ENCODE measurements around the gene TBL3.

The TBL3 gene

GRCh38 chr16:1965396-1966001 lies 6.4 kb upstream of the TBL3 start:
- DNase-seq = no peak

- DNase-seq = no peak
These were observed 5.4 kb upstream of the TBL3 start, which contains the start of gene RNF151 for GRCh38 chr16:1966460-1966859. TSS of gene RNF151 (plus strand) at chr16:1966856. CDS start at chr16:1966882, 26 bp downstream.

- no peak for DNase-seq
These were observed 3.5 kb upstream of the TBL3 start for GRCh38 chr16:1968146-1968953.

GRCh38 chr16:1972490-1972877 lies 631 bp downstream of the TBL3 start:
- no peak for DNase-seq

GRCh38 chr16:1973461-1974156 lies 1.8 kb downstream of the TBL3 start:
- no peak for DNase-seq

GRCh38 chr16:1974157-1975070 lies 2.6 kb downstream of the TBL3 start:
- DNase-seq = no peak

- DNase-seq = no peak
These were observed 3.8 kb downstream of the TBL3 start for GRCh38 chr16:1975432-1976215.

GRCh38 chr16:1976216-1976520 lies 4.3 kb downstream of the TBL3 start:
- DNase-seq = no peak

- DNase-seq = no peak
These were observed 5.4 kb downstream of the TBL3 start for GRCh38 chr16:1976951-1977874.

GRCh38 chr16:1977875-1978268 lies 6.0 kb downstream of the TBL3 start:
- DNase-seq = no peak

GRCh38 chr16:1978476-1979120 lies 6.7 kb downstream of the TBL3 start:
- DNase-seq = no peak

- DNase-seq = no peak
These were observed 7.6 kb downstream of the TBL3 start for GRCh38 chr16:1979271-1980029.

GRCh38 chr16:1980030-1980769 lies 8.3 kb downstream of the TBL3 start:
- DNase-seq = no peak

GRCh38 chr16:1980770-1981087 lies 8.9 kb downstream of the TBL3 start:
- DNase-seq = no peak

GRCh38 chr16:1981398-1981836 lies 9.6 kb downstream of the TBL3 start, which contains the start of gene NOXO1:
TSS of gene NOXO1 (minus strand) at chr16:1981469. CDS start at chr16:1981179, 290 bp downstream.
- DNase-seq = no peak

- no peak for DNase-seq
These were observed 10.2 kb downstream of the TBL3 start for GRCh38 chr16:1982013-1982433.

GRCh38 chr16:1982991-1983543 lies 11.2 kb downstream of the TBL3 start:
- DNase-seq = no peak

- peak; percentile 51 for DNase-seq
These were observed 11.9 kb downstream of the TBL3 start, which contains the start of gene GFER for GRCh38 chr16:1983544-1984346. TSS of gene GFER (plus strand) at chr16:1984193. CDS start at chr16:1984219, 26 bp downstream.
